H9 (cell line): Measurements from ENCODE around the gene CCBE1. TPM values are rescaled to one million over a fixed set of nuclear protein-coding genes. Genes with fewer than 3 reads are reported as not detected.

ENCODE experiments used
- DNase-seq: peaks from one replicate; pipeline ENCODE4 v3.0.0-alpha.2; 2017
- H2AFZ ChIP-seq: one replicate; pipeline ENCODE4 v1.6.1; 2013; ENCODE audit warnings: mild to moderate bottlenecking, low read length, control low read depth, moderate library complexity
- H2AK5ac ChIP-seq: 2 replicates; pipeline ENCODE4 v1.6.1; 2013; ENCODE audit warnings: low read length, control low read depth, mixed read lengths; ENCODE audit not compliant: insufficient read length
- H2BK120ac ChIP-seq: one replicate; pipeline ENCODE4 v1.6.1; 2013; ENCODE audit warnings: low read depth, mild to moderate bottlenecking, low read length, control low read depth, inconsistent platforms; ENCODE audit not compliant: poor library complexity, severe bottlenecking
- H2BK12ac ChIP-seq: 2 replicates; pipeline ENCODE4 v1.6.1; 2013; ENCODE audit warnings: low read length, control low read depth, mixed read lengths, low read depth; ENCODE audit not compliant: insufficient read length
- H2BK15ac ChIP-seq: 2 replicates; pipeline ENCODE4 v1.6.1; 2013; ENCODE audit warnings: low read depth, low read length, control low read depth
- H2BK20ac ChIP-seq: one replicate; pipeline ENCODE4 v1.6.1; 2013; ENCODE audit warnings: low read depth, mild to moderate bottlenecking, low read length, control low read depth, inconsistent platforms; ENCODE audit not compliant: poor library complexity, severe bottlenecking
- H2BK5ac ChIP-seq: 2 replicates; pipeline ENCODE4 v1.6.1; 2013; ENCODE audit warnings: low read length, control low read depth, mixed read lengths; ENCODE audit not compliant: insufficient read length
- H3K14ac ChIP-seq: 2 replicates; pipeline ENCODE4 v1.6.1; 2013; ENCODE audit warnings: low read length, control low read depth; ENCODE audit not compliant: insufficient read depth
- H3K18ac ChIP-seq: 2 replicates; pipeline ENCODE4 v1.6.1; 2013; ENCODE audit warnings: low read depth, mild to moderate bottlenecking, mixed read lengths, low read length, control low read depth; ENCODE audit not compliant: insufficient read length
- H3K23ac ChIP-seq: 2 replicates; pipeline ENCODE4 v1.6.1; 2013; ENCODE audit warnings: low read length, control low read depth, mixed read lengths, low read depth; ENCODE audit not compliant: insufficient read length
- H3K23me2 ChIP-seq: 2 replicates; pipeline ENCODE4 v1.6.1; 2013; ENCODE audit warnings: low read depth, mild to moderate bottlenecking, mixed read lengths, low read length, control low read depth; ENCODE audit not compliant: insufficient read length, poor library complexity, severe bottlenecking
- H3K27ac ChIP-seq: 2 replicates; pipeline ENCODE4 v1.5.1; 2013; ENCODE audit warnings: low read length, control low read depth, mixed read lengths, low read depth; ENCODE audit not compliant: insufficient read length
- H3K27me3 ChIP-seq: 2 replicates; pipeline ENCODE4 v1.6.1; 2013; ENCODE audit warnings: low read length, control low read depth, inconsistent platforms; ENCODE audit not compliant: insufficient read depth
- H3K4ac ChIP-seq: 2 replicates; pipeline ENCODE4 v1.6.1; 2013; ENCODE audit warnings: low read depth, mild to moderate bottlenecking, control low read depth, inconsistent platforms, low read length, moderate library complexity
- H3K4me1 ChIP-seq: 2 replicates; pipeline ENCODE4 v1.6.1; 2013; ENCODE audit warnings: low read length, control low read depth, inconsistent platforms; ENCODE audit not compliant: insufficient read depth
- H3K4me2 ChIP-seq: 2 replicates; pipeline ENCODE4 v1.6.1; 2013; ENCODE audit warnings: low read length, control low read depth, mixed read lengths; ENCODE audit not compliant: insufficient read length, insufficient read depth
- H3K56ac ChIP-seq: 2 replicates; pipeline ENCODE4 v1.6.1; 2013; ENCODE audit warnings: low read depth, mild to moderate bottlenecking, mixed read lengths, low read length, control low read depth; ENCODE audit not compliant: insufficient read length
- H3K79me1 ChIP-seq: 2 replicates; pipeline ENCODE4 v1.6.1; 2013; ENCODE audit warnings: low read depth, mild to moderate bottlenecking, moderate library complexity, low read length, control low read depth, inconsistent platforms; ENCODE audit not compliant: insufficient read depth, poor library complexity, severe bottlenecking
- H3K79me2 ChIP-seq: 2 replicates; pipeline ENCODE4 v1.6.1; 2013; ENCODE audit warnings: low read length, control low read depth, inconsistent platforms; ENCODE audit not compliant: insufficient read depth
- H3K9ac ChIP-seq: 2 replicates; pipeline ENCODE4 v1.6.1; 2013; ENCODE audit warnings: low read length, control low read depth, mixed read lengths; ENCODE audit not compliant: insufficient read length; ENCODE audit errors: extremely low read depth
- H3K9me3 ChIP-seq: one replicate; pipeline ENCODE4 v1.6.1; 2013; ENCODE audit warnings: low read depth, low read length, inconsistent platforms; ENCODE audit not compliant: control insufficient read depth
- H3T11ph ChIP-seq: one replicate; pipeline ENCODE4 v1.6.1; 2013; ENCODE audit warnings: mild to moderate bottlenecking, low read length, control low read depth, inconsistent platforms
- H4K20me1 ChIP-seq: one replicate; pipeline ENCODE4 v1.6.1; 2013; ENCODE audit not compliant: control insufficient read depth, insufficient read length, insufficient read depth
- H4K5ac ChIP-seq: 2 replicates; pipeline ENCODE4 v1.6.1; 2013; ENCODE audit warnings: low read depth, mild to moderate bottlenecking, mixed read lengths, low read length, control low read depth; ENCODE audit not compliant: insufficient read length
- H4K8ac ChIP-seq: replicated peaks from 2 replicates; pipeline ENCODE4 v1.6.1; 2013; ENCODE audit warnings: low read length, control low read depth, mixed read lengths, low read depth; ENCODE audit not compliant: insufficient read length
- H4K91ac ChIP-seq: 2 replicates; pipeline ENCODE4 v1.6.1; 2013; ENCODE audit warnings: low read depth, mild to moderate bottlenecking, moderate library complexity, mixed read lengths, low read length, control low read depth; ENCODE audit not compliant: insufficient read length
- H3K27ac Mint-ChIP-seq, 3 experiments: 2 replicates in 2 of 3; 3 replicates in 1 of 3; pipeline ENCODE4 v1.8.0; 2020 to 2021; ENCODE audit warnings: mixed read lengths in 3 of 3, mild to moderate bottlenecking in 1 of 3, moderate library complexity in 1 of 3
- H3K27me3 Mint-ChIP-seq: 2 replicates; pipeline ENCODE4 v1.8.0; 2021; ENCODE audit warnings: low read depth, mild to moderate bottlenecking, moderate library complexity, mixed read lengths
- H3K36me3 Mint-ChIP-seq, 3 experiments: 2 replicates in 2 of 3; 3 replicates in 1 of 3; pipeline ENCODE4 v1.8.0; 2020 to 2021; ENCODE audit warnings: low read depth in 3 of 3, mixed read lengths in 3 of 3; ENCODE audit not compliant: insufficient read depth in 1 of 3
- H3K4me1 Mint-ChIP-seq, 2 experiments: 2 replicates each; pipeline ENCODE4 v1.8.0; 2020; ENCODE audit warnings: mixed read lengths in 2 of 2
- H3K4me3 Mint-ChIP-seq, 2 experiments: 2 replicates in 1 of 2; 3 replicates in 1 of 2; pipeline ENCODE4 v1.8.0; 2020 to 2021; ENCODE audit warnings: mild to moderate bottlenecking in 2 of 2, mixed read lengths in 2 of 2, moderate library complexity in 1 of 2
- H3K9me3 Mint-ChIP-seq, 2 experiments: 2 replicates in 1 of 2; 3 replicates in 1 of 2; pipeline ENCODE4 v1.8.0; 2020; ENCODE audit warnings: mild to moderate bottlenecking in 2 of 2, mixed read lengths in 2 of 2, moderate library complexity in 1 of 2
- WGBS: extraction: QIAGEN DNeasy Blood & Tissue Kit; methylation state at CpG from one replicate; pipeline ENCODE4 v1.1.7; 2013; ENCODE audit warnings: missing lambda C conversion rate, low lambda C conversion rate, mixed read lengths; ENCODE audit not compliant: insufficient read length; ENCODE audit errors: extremely low coverage; 5-methylcytosine and 5-hydroxymethylcytosine counted together
- total RNA-seq: library from RNA; stranded (reverse); gene quantifications from 2 replicates; pipeline ENCODE4 v1.2.1, GENCODE V29; 2021
- TF ChIP-seq, protein P1 (sequence below): fragments of 200-600 bp; sonication (generic); conservative IDR thresholded peaks from 3 replicates; pipeline ENCODE4 v1.8.0; 2021; ENCODE audit warnings: antibody characterized with exemption, mild to moderate bottlenecking

Gene CCBE1
- total RNA-seq, 1 experiment from 2014 or later, result 0.39 TPM

DNA sequence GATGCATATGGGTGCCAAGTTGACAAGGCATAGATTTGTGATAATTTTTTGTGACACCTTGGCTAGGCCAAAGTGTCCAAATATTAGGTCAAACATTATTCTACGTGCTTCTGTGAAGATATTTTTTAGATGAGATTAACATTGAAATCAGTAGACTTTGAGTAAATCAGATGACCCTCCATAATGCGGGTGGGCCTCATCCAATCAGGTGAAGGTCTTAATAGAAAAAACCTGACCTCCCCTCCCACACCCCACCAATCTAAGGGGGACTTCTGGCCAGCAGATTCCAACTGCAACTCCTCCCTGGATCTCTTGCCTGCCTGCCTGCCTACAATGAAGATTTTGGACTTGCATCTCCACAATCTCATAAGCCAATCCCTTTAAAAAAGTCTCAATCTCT is 219.4 kb downstream of the CCBE1 start:
- no peak overlapping the region for H3K14ac ChIP-seq
- H3K9me3 ChIP-seq, result no peaks in the 10 kb centered on the region
- H2BK20ac ChIP-seq, result no peak overlapping the region
- no peaks in the 10 kb centered on the region for H4K20me1 ChIP-seq
- TF ChIP-seq, protein P1, sequence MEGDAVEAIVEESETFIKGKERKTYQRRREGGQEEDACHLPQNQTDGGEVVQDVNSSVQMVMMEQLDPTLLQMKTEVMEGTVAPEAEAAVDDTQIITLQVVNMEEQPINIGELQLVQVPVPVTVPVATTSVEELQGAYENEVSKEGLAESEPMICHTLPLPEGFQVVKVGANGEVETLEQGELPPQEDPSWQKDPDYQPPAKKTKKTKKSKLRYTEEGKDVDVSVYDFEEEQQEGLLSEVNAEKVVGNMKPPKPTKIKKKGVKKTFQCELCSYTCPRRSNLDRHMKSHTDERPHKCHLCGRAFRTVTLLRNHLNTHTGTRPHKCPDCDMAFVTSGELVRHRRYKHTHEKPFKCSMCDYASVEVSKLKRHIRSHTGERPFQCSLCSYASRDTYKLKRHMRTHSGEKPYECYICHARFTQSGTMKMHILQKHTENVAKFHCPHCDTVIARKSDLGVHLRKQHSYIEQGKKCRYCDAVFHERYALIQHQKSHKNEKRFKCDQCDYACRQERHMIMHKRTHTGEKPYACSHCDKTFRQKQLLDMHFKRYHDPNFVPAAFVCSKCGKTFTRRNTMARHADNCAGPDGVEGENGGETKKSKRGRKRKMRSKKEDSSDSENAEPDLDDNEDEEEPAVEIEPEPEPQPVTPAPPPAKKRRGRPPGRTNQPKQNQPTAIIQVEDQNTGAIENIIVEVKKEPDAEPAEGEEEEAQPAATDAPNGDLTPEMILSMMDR, result no peak
- no peak overlapping the region for H3K4me2 ChIP-seq
- H2AFZ ChIP-seq, result no peak overlapping the region
- no CpG with 5 or more reads among the region's 2 CpGs for WGBS
- no peak overlapping the region for H2BK12ac ChIP-seq
- no peaks in the 10 kb centered on the region for H3K36me3 Mint-ChIP-seq
- H3T11ph ChIP-seq, result no peak overlapping the region
- no peaks in the 10 kb centered on the region for H3K27me3 ChIP-seq
- no peak overlapping the region for H3K56ac ChIP-seq
- no peaks in the 10 kb centered on the region for H3K23me2 ChIP-seq
- no peaks in the 10 kb centered on the region for H3K4me1 ChIP-seq
- no peak overlapping the region for H3K4ac ChIP-seq
- H3K4me3 Mint-ChIP-seq, result no peak overlapping the region
- H2BK120ac ChIP-seq, result no peak overlapping the region
- H3K27ac Mint-ChIP-seq, result no peak overlapping the region
- H2BK5ac ChIP-seq, result no peak overlapping the region
- no peak overlapping the region for H4K5ac ChIP-seq
- H2AK5ac ChIP-seq, result no peak overlapping the region
- no peaks in the 10 kb centered on the region; a peak in 1 of 5 replicates for H3K9me3 Mint-ChIP-seq
- no peak overlapping the region for H3K27ac ChIP-seq
- no peak overlapping the region for H3K9ac ChIP-seq
- no peak overlapping the region for H3K23ac ChIP-seq
- no peaks in the 10 kb centered on the region for H3K79me2 ChIP-seq
- H3K79me1 ChIP-seq, result no peaks in the 10 kb centered on the region
- no peak overlapping the region for H4K91ac ChIP-seq
- H2BK15ac ChIP-seq, result no peak overlapping the region
- H4K8ac ChIP-seq, result no peak overlapping the region
- H3K27me3 Mint-ChIP-seq, result peaks cover 3% of the 10 kb centered on the region
- DNase-seq, result no peak
- no peak overlapping the region for H3K18ac ChIP-seq
- no peaks in the 10 kb centered on the region for H3K4me1 Mint-ChIP-seq
